CD14-positive monocyte (primary cell): ENCODE results near the gene SYNGAP1. TPM values are rescaled to one million over a fixed set of nuclear protein-coding genes. Genes with fewer than 3 reads are reported as not detected.

Source experiments
- DNase-seq, 3 donors: peaks; one replicate each; pipeline ENCODE4 v3.0.0-alpha.2; 2011 to 2022
- H2AFZ ChIP-seq: 2 replicates; pipeline ENCODE4 v1.6.0; 2012; ENCODE audit warnings: mild to moderate bottlenecking, low read depth, low read length, inconsistent platforms; ENCODE audit not compliant: insufficient read depth, poor library complexity, severe bottlenecking
- H3K27ac ChIP-seq, 2 donors: 1 replicate in 1 of 2; 2 replicates in 1 of 2; pipeline ENCODE4 v1.5.1; 2012 to 2013; ENCODE audit warnings: low read length in 2 of 2, control low read depth in 1 of 2, inconsistent platforms in 1 of 2, low read depth in 1 of 2, mild to moderate bottlenecking in 1 of 2
- H3K27me3 ChIP-seq, 2 donors: one replicate each; pipeline versions ENCODE4 v1.6.0 to v1.6.1; 2011 to 2013; ENCODE audit warnings: low read length in 2 of 2; ENCODE audit not compliant: control insufficient read depth in 2 of 2, insufficient read depth in 2 of 2
- H3K36me3 ChIP-seq, 2 donors: replicated peaks in 1 of 2; 1 replicate in 1 of 2; 2 replicates in 1 of 2; pipeline versions ENCODE4 v1.5.1 to v1.6.1; 2012 to 2013; ENCODE audit warnings: low read length in 2 of 2, control low read depth in 1 of 2, inconsistent platforms in 1 of 2, mild to moderate bottlenecking in 1 of 2; ENCODE audit not compliant: insufficient read depth in 2 of 2, control insufficient read depth in 1 of 2
- H3K4me1 ChIP-seq, 2 donors: 1 replicate in 1 of 2; 2 replicates in 1 of 2; pipeline versions ENCODE4 v1.5.1 to v1.6.1; 2012 to 2013; ENCODE audit warnings: low read length in 2 of 2, control low read depth in 1 of 2, inconsistent platforms in 1 of 2, mild to moderate bottlenecking in 1 of 2, moderate library complexity in 1 of 2; ENCODE audit not compliant: insufficient read depth in 2 of 2, control insufficient read depth in 1 of 2
- H3K4me2 ChIP-seq: replicated peaks from 2 replicates; pipeline ENCODE3; 2012; ENCODE audit warnings: low read length, moderate library complexity, mild to moderate bottlenecking; ENCODE audit not compliant: poor library complexity, severe bottlenecking; ENCODE audit errors: extremely low read depth
- H3K4me3 ChIP-seq, 3 experiments: fragments of 200-600 bp in 1 of 3; sonication (generic) in 1 of 3; replicated peaks in 1 of 3; 1 replicate in 2 of 3; 2 replicates in 1 of 3; pipeline ENCODE4 v1.5.1; 2011 to 2013; ENCODE audit warnings: low read length in 3 of 3, mild to moderate bottlenecking in 3 of 3, control low read depth in 2 of 3, low read depth in 2 of 3, inconsistent platforms in 1 of 3, moderate library complexity in 1 of 3
- H3K79me2 ChIP-seq: 2 replicates; pipeline ENCODE4 v1.6.0; 2012; ENCODE audit warnings: mild to moderate bottlenecking, control low read depth, inconsistent platforms, low read length, moderate library complexity; ENCODE audit not compliant: insufficient read depth
- H3K9ac ChIP-seq: 2 replicates; pipeline ENCODE4 v1.6.0; 2017; ENCODE audit warnings: low read length, mild to moderate bottlenecking; ENCODE audit not compliant: insufficient read depth, poor library complexity, severe bottlenecking
- H3K9me3 ChIP-seq, 2 donors: replicated peaks in 1 of 2; 1 replicate in 1 of 2; 2 replicates in 1 of 2; pipeline versions ENCODE4 v1.5.1 to v1.6.1; 2012 to 2013; ENCODE audit warnings: low read length in 2 of 2, control low read depth in 1 of 2; ENCODE audit not compliant: control insufficient read depth in 1 of 2, insufficient read depth in 1 of 2
- H4K20me1 ChIP-seq: 2 replicates; pipeline ENCODE4 v1.6.0; 2012; ENCODE audit warnings: mild to moderate bottlenecking, low read length, control low read depth, moderate library complexity; ENCODE audit not compliant: insufficient read depth
- H3K27ac Mint-ChIP-seq, 7 donors: one replicate each; pipeline ENCODE4 v1.8.0; 2020; ENCODE audit warnings: mild to moderate bottlenecking in 7 of 7, mixed read lengths in 7 of 7, moderate library complexity in 6 of 7, inconsistent platforms in 2 of 7
- H3K27me3 Mint-ChIP-seq, 3 donors: one replicate each; pipeline ENCODE4 v1.8.0; 2021 to 2022; ENCODE audit warnings: low read depth in 3 of 3, mild to moderate bottlenecking in 3 of 3, mixed read lengths in 3 of 3, moderate library complexity in 3 of 3, inconsistent platforms in 1 of 3
- H3K36me3 Mint-ChIP-seq, 2 donors: one replicate each; pipeline ENCODE4 v1.8.0; 2020; ENCODE audit warnings: mixed read lengths in 2 of 2, inconsistent platforms in 1 of 2, mild to moderate bottlenecking in 1 of 2
- H3K4me1 Mint-ChIP-seq: one replicate; pipeline ENCODE4 v1.8.0; 2020; ENCODE audit warnings: mild to moderate bottlenecking, mixed read lengths
- H3K4me3 Mint-ChIP-seq, 2 donors: one replicate each; pipeline ENCODE4 v1.8.0; 2020; ENCODE audit warnings: mild to moderate bottlenecking in 2 of 2, mixed read lengths in 2 of 2, moderate library complexity in 1 of 2
- H3K9me3 Mint-ChIP-seq, 7 donors: one replicate each; pipeline ENCODE4 v1.8.0; 2020 to 2022; ENCODE audit warnings: mixed read lengths in 7 of 7, mild to moderate bottlenecking in 6 of 7, moderate library complexity in 6 of 7, inconsistent platforms in 2 of 7
- WGBS: methylation state at CpG from one replicate; pipeline ENCODE4 v1.1.5; 2013; ENCODE audit warnings: missing lambda C conversion rate; ENCODE audit not compliant: insufficient coverage; 5-methylcytosine and 5-hydroxymethylcytosine counted together
- intact Hi-C, 2 donors: fragments of 100-400 bp; cut with micrococcal nuclease; formaldehyde crosslinking; loops; one replicate each; pipeline versions ENCODE4 v1.15.0 to v1.15.1; 2023
- polyA plus RNA-seq, 3 donors: library from polyadenylated mRNA; depleted of rRNA in 1 of 3; unstranded in 2 of 3; stranded (reverse) in 1 of 3; fragments of 300-500 nt in 2 of 3; fragments of >200 nt in 1 of 3; fragmentation: Illumina TruSeq in 2 of 3; gene quantifications; 1 replicate in 2 of 3; 2 replicates in 1 of 3; pipeline ENCODE4 v1.2.3, GENCODE V29; 2012 to 2021
- TF ChIP-seq, protein P1 (sequence below): fragments of 200-600 bp; IDR thresholded peaks from one replicate; pipeline ENCODE4 v1.8.0; 2022; ENCODE audit warnings: antibody characterized with exemption, mild to moderate bottlenecking

SYNGAP1 gene
- polyA plus RNA-seq, 3 donors = 4.0 TPM; not detected in 2

DNA sequence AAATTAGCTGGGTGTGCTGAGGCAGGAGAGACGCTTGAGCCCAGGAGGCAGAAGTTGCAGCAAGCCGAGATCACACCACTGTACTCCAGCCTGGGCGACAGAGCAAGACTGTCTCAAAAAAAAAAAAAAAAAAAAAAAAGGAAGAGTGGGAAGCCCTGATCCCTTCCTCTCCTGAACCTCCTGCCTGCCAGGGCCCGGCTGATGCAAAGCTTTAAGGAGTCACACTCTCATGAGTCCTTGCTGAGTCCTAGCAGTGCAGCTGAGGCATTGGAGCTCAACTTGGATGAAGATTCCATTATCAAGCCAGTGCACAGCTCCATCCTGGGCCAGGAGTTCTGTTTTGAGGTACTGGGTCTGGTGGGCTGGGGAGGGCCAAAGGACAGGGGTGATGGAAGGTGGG, 15.1 kb downstream of the SYNGAP1 start:
- Mint-ChIP-seq H3K4me3 (peak overlapping the region in 1 of 2 donors; percentile 24), H3K36me3 (peaks cover 22 to 41% of the 10 kb centered on the region in 2 donors)
- H3K36me3 ChIP-seq = peaks cover 7 to 28% of the 10 kb centered on the region in 2 donors

GRCh38 chr6:33437666-33438065, 17.8 kb downstream of the SYNGAP1 start:
- Mint-ChIP-seq H3K36me3 (peaks cover 32 to 51% of the 10 kb centered on the region in 2 donors), H3K4me1 (peaks cover 14% of the 10 kb centered on the region), H3K4me3 (no peak overlapping the region), H3K9me3 (peaks cover 0 to 1% (median 0%) of the 10 kb centered on the region in 7 donors), H3K27ac (no peak overlapping the region), H3K27me3 (peaks cover 8 to 12% (median 10%) of the 10 kb centered on the region in 3 donors)
- Histone ChIP-seq H3K4me1 (peaks cover 1 to 6% of the 10 kb centered on the region in 2 donors), H3K27me3 (peaks cover 0 to under 1% of the 10 kb centered on the region in 2 donors), H2AFZ (no peak overlapping the region), H3K4me3 (no peak overlapping the region), H4K20me1 (no peaks in the 10 kb centered on the region), H3K4me2 (no peak overlapping the region), H3K79me2 (no peaks in the 10 kb centered on the region), H3K9me3 (no peaks in the 10 kb centered on the region), H3K36me3 (peaks cover 7 to 32% of the 10 kb centered on the region in 2 donors), H3K27ac (no peak overlapping the region), H3K9ac (no peak overlapping the region)
- DNase-seq = no peak
- intact Hi-C loops = no loop called here
- TF ChIP-seq, protein P1, sequence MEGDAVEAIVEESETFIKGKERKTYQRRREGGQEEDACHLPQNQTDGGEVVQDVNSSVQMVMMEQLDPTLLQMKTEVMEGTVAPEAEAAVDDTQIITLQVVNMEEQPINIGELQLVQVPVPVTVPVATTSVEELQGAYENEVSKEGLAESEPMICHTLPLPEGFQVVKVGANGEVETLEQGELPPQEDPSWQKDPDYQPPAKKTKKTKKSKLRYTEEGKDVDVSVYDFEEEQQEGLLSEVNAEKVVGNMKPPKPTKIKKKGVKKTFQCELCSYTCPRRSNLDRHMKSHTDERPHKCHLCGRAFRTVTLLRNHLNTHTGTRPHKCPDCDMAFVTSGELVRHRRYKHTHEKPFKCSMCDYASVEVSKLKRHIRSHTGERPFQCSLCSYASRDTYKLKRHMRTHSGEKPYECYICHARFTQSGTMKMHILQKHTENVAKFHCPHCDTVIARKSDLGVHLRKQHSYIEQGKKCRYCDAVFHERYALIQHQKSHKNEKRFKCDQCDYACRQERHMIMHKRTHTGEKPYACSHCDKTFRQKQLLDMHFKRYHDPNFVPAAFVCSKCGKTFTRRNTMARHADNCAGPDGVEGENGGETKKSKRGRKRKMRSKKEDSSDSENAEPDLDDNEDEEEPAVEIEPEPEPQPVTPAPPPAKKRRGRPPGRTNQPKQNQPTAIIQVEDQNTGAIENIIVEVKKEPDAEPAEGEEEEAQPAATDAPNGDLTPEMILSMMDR = no peak
- WGBS = 98% methylated on average over 15 of the region's 18 CpGs

More for the DNA sequence above, 15.1 kb downstream of the SYNGAP1 start:
- H3K9me3 Mint-ChIP-seq = peaks cover 0 to 2% (median 0%) of the 10 kb centered on the region in 7 donors
- no peak overlapping the region for H2AFZ ChIP-seq
- H3K27ac Mint-ChIP-seq = peak overlapping the region in 2 of 7 donors; percentile 15 to 58
- no peaks in the 10 kb centered on the region for H4K20me1 ChIP-seq
- no peaks in the 10 kb centered on the region for H3K79me2 ChIP-seq
- H3K9ac ChIP-seq = no peak overlapping the region
- H3K27me3 Mint-ChIP-seq = peaks cover 16% of the 10 kb centered on the region in 3 donors
- peaks cover 0 to 3% of the 10 kb centered on the region in 2 donors for H3K27me3 ChIP-seq
- no peak overlapping the region for H3K4me2 ChIP-seq
- TF ChIP-seq, protein P1 = no peak
- no CpG with 5 or more reads among the region's 4 CpGs for WGBS
- no peaks in the 10 kb centered on the region for H3K9me3 ChIP-seq
- peaks cover 38% of the 10 kb centered on the region for H3K4me1 Mint-ChIP-seq
- intact Hi-C loops = no loop called here
- H3K27ac ChIP-seq = no peak overlapping the region
- no peak for DNase-seq
- H3K4me3 ChIP-seq = no peak overlapping the region
- H3K4me1 ChIP-seq = peaks cover 23 to 30% of the 10 kb centered on the region in 2 donors
